ENCODE data around the gene PDILT.
"Not testable (repeated sequence)": the region's sequence is repeated elsewhere in the genome, so short reads cannot be mapped to it uniquely, and the experiment has no call there.

Gene PDILT, protein sequence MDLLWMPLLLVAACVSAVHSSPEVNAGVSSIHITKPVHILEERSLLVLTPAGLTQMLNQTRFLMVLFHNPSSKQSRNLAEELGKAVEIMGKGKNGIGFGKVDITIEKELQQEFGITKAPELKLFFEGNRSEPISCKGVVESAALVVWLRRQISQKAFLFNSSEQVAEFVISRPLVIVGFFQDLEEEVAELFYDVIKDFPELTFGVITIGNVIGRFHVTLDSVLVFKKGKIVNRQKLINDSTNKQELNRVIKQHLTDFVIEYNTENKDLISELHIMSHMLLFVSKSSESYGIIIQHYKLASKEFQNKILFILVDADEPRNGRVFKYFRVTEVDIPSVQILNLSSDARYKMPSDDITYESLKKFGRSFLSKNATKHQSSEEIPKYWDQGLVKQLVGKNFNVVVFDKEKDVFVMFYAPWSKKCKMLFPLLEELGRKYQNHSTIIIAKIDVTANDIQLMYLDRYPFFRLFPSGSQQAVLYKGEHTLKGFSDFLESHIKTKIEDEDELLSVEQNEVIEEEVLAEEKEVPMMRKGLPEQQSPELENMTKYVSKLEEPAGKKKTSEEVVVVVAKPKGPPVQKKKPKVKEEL

DNA sequence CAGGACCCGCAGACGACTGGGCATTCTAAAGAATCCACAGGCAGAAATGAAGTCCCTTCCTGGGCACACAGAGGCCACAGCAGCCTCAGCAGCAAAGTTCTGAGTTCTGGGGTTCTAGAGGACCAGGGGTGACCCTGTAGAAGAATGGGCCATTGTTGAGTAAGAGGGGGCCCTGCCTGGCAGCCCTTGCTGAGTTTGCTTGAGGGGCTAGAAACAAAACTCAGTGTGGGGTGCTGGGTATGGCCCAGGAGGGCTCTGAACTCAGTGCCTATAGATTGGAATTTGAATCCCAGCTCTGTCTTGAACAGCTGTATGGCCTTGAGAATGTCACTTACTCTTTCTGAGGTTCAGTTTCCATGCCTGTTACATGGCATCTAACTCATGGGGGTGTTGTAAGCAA is at the start of gene PDILT:
Gene PDILT, minus strand, starts transcription at position 101 of the 400 bp plus-strand sequence. CDS start 5,437 bp downstream, outside the sequence.
- no peak for DNase-seq (ENCODE audit: low spot score)

DNA sequence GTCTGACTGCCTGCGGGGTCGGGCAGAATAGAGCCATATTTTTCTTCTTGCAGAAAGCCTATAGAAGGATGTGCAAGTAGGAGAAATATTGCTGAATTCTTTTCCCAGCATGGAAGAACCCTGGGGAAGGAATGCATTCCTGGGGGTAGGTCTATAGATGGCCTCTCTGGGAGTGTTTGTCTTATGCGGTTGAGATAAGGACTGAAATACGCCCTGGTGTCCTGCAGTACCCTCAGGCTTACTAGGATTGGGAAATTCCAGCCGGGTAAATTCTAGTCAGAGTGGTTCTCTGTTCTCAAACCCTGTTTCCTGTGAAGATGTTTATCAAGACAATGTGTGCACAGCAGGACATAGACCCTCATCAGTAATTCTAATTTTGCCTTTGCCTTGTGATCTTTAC is 49.1 kb upstream of the PDILT start:
- not testable (repeated sequence) for DNase-seq (ENCODE audit: low spot score)

DNA sequence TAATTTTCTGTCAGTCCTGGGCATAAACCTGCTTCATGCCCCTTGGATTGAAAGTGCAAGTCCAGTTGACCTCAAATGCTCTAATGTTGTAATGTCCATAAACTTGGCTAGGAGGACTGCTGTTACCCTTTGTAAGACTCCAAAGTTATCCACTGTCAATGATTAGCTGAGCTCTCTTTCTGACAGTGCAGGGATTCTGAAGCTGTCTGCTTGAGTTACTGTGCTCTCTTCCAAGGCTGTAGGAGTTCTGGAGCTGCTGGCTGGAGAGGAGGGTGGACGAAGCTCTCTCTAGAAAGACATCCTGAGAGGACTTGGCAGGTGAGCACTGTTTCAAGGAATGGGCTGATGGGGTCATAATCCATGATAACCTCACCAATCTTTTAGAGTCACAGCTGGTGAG is 46.8 kb upstream of the PDILT start, which contains the start of gene ACSM2A:
Gene ACSM2A, plus strand, starts transcription at position 158 of the 400 bp plus-strand sequence. CDS start 8,594 bp downstream, outside the sequence.
- not testable (repeated sequence) for DNase-seq (ENCODE audit: low spot score)

DNA sequence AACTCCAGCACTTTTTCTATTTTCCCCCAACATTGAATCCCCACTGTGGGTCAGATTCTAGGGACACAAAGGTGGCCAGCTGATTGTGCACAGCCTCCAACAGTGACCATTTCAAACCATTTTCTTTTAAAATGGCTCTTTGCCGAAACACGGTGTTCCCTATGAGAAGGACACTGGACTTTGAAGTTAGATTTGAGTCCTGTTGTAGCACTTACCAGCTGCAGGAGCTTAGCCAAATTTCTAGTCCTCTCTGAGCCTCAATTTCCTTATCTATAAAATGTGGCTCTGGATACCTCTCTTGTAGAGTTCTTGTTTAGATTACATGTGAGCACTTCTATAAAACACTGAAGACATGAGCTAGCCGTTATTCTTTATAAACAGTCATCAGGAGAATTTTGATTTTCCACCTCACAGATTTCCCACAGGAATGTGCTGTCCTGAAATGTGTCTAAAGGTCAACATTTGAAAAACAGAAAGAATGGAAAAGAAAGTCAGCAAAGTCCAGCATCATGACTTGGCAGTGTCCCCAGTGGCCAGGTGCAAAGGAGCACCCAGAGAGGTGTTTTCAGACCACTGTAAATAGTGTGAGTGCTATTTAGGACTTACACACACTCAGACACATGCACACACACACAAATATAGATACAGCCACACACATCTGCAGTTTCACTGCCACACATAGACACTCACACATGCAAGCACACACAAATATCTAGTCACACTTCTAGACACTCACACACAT is 42.3 kb upstream of the PDILT start:
- DNase-seq (ENCODE audit: low spot score), result not testable (repeated sequence)

DNA sequence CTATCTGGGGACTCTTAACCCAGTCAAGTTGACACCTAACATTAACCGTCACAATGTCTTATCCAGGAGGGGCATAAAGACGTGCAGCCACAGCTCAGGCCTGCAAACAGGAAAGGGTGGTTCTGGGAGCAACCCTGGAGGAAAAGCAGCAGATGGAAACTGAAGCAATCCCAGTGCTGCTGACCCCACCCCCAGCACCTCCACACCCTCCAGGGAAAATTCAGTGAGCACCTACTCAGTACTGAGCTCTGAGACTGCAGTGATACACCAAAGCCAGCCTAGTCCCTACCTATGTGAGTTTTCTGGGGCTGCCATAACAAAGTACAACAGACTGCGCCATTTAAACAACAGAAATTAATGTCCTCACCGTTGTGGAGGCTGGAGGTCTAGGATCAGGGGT is 37.3 kb upstream of the PDILT start:
- DNase-seq (ENCODE audit: low spot score), result not testable (repeated sequence)

DNA sequence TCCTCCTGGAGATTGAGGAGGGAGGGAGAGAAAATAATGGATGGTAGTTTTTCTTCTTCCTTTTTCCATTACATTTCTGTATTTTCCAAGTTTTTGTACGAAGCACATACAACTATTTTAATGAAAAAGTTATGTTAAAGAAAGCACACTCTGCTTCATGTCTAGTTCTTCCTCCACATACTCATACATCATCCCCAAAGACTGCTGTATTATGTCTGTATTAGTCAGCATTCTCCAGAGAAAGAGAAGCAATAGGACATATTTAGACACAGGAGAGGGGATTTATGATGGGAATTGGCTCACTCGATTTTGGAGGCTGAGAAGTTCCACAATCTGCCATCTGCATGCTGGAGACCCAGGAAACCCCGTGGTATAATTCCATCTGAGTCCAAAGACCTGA is 36.7 kb upstream of the PDILT start:
- DNase-seq (ENCODE audit: low spot score), result no peak

DNA sequence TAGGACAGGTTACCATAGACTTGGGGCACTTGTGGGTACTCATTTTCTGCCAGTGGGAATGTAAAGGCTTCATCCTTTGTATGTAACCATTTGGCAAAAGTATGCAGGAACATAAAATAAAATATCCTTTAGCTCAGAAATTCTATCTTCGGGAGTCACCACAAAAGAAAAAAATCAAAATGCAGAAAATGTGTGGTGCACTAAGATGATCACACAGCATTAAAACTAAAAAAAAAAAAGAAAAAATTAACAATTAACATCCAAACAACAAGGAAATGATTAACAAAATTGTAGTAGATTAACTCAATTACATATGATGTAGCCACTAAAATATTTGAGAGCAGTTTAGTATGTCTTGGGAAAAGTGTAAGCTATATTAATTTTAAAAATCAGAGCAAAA is 36.2 kb upstream of the PDILT start:
- DNase-seq (ENCODE audit: low spot score), result not testable (repeated sequence)

DNA sequence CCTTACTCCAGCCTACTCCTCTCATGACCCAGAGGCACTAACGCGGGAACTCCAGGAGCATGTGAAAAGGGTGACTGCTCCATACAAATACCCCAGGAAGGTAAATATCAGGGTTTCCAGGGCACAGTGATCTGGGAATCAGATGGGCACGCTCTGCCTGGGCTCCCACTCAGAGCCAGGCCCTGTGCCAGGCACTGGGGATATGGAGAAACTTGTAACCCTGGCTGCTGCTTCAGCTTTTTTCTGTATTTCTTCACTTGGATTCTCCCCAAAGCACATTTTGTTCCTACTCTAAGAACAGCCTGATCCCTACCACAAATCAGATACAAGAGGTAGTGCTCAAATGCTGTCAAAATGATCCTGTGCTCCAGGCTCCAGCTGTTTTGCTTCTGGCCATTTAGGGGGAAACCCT is 35.3 kb upstream of the PDILT start:
- not testable (repeated sequence) for DNase-seq (ENCODE audit: low spot score)

DNA sequence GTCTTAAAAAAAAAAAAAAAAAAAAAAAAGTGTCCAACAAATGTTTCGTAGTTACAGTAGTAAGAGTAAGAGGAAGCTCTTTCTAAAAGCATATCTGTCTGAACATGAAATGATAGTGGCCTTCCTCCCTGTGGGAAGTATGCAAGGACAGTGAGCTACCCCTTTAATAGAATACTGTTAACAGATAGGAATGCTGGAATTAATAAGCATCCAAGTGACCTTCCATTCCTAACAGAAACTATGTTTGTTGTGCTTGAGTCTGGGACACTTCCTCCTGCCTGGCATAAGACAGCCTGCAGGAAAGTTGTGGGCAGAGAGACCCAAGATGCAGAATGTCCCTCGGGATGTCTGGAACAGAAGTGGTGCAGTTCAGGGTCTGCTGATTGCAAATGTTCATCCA is 34.4 kb upstream of the PDILT start:
- not testable (repeated sequence) for DNase-seq (ENCODE audit: low spot score)

DNA sequence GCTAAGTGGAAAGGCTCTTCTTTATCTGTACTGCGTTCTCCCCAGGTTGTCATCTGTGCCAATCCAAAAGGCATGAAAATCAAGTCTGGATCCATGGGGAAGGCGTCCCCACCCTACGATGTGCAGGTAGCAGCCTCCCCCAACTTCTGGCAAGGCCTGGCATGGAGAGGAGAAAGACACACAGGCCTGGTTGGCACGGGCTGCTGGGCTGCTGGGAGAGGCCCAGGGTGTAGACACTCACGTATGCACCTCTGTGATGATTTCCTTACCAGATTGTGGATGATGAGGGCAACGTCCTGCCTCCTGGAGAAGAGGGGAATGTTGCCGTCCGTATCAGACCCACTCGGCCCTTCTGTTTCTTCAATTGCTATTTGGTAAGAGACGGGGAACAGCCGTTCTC is 26.4 kb upstream of the PDILT start:
- no peak for DNase-seq (ENCODE audit: low spot score)

DNA sequence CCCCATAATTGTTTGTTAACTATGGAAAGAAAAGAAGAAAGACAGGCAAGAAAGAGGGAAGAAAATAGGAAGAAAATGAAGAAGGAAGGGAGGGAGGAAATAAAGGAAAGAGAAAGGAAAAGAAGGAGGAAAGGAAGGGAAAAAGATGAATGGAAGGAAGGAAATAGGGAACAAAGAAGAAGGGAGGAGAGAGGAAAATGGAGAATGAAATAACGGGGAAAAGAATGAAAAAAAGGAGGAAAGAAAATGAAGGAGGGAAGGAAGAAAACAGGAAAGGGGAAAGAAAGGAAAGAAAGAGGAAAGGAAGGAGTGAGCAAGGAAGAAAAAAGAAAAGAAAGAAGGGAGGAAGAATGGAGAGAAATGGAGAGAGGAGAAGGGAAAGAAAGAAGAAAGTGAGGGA is 25.9 kb upstream of the PDILT start:
- DNase-seq (ENCODE audit: low spot score), result not testable (repeated sequence)

DNA sequence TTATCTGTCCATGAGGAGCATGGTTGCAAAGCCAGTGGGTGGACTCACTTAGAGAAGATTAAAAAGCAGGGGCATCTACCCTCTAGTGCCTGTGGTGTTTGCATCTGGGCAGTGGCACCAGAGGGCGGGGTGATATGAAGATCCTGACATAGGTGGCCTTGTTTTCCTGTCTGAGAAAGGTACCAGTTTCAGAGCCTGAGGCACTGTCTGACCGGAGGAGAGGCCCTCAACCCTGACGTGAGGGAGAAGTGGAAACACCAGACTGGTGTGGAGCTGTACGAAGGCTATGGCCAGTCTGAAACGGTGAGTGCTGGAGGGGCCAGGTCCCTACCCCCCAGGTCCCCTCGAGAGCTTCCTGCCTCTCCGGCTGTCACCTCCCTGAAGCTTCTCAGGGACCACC is 25.0 kb upstream of the PDILT start:
- not testable (repeated sequence) for DNase-seq (ENCODE audit: low spot score)

DNA sequence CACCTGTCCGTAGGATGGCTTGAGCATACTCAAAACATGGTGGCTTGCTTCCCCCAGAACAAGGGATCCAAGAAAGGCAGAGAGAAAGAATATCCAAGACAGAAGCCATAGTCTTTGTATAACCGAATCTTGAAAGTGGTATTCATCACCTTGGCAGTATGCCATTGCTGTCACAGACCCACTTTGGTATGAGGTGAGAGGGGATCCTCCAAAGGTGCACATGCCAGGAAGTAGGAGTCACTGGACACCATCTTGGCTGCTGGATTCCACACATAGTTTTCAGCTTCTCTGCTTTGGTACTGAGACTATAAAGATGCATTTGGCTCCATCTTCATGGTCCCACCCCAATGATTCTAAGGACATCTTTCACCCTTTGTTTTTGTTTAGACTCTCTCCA is 22.9 kb upstream of the PDILT start:
- DNase-seq (ENCODE audit: low spot score), result not testable (repeated sequence)

DNA sequence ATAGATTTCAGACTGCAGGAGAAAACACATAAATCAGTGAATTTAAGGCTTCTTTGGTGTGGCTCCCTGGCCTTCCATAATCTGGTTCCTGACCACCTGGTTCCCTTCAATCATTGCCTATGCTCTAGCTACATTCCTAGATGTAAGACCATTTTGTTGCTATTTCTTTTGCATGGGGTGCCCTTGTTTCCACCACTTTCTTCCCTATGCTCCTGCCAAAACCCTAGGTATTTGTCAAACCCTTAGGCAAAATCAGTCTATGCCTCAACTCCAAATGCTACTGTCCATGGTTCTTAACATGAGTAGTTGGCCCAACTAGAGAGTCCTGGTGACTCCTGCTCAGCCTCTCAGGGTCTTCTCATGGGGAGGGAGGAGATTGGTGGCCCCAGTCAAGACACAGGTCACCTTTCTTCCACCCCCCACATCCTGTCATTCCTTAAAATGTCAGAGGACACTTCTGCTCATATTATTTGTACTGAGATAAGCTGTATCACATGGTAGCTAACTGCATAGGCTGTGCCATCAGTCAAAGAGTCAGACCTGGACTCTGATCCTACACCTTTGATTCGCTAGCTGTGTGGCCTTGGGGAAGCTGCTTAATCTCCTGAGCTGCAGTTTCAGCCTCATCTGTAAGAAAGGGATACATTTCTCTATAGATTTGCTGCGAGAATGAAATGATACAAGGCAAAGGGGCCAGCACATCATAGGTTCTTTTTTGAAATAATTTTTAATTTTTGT is 19.8 kb upstream of the PDILT start:
- DNase-seq (ENCODE audit: low spot score), result no peak

DNA sequence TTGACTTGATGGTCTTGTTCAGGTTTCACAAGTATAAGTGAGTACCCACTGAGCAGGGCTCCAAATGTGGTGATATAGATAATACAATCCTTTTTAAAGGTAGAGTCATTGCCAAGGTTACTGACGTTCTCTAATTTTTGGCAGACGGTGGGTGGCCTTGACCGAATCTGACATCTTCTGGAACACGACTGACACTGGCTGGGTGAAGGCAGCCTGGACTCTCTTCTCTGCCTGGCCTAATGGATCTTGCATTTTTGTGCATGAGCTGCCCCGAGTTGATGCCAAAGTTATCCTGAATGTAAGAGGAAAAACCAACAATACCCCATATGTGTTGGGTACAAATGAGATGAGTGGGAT is 19.2 kb upstream of the PDILT start:
- not testable (repeated sequence) for DNase-seq (ENCODE audit: low spot score)

DNA sequence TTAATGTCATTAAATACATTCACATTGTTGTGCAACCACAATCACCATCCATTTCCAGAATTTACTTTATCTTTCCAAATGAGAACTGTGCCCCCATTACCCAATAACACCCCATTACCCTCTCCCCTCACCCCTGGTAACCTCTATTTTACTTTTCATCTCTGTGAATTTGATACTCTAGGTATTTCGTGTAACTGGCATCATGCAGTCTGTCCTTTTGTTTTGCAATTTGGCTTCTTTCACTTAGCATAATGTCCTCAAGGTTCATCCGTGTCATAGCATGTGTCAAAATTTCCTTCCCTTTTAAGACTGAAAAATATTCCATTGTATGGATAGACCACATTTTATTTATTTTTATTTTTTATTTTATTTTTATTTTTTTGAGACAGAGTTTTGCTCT is 17.2 kb upstream of the PDILT start:
- DNase-seq (ENCODE audit: low spot score), result not testable (repeated sequence)

DNA sequence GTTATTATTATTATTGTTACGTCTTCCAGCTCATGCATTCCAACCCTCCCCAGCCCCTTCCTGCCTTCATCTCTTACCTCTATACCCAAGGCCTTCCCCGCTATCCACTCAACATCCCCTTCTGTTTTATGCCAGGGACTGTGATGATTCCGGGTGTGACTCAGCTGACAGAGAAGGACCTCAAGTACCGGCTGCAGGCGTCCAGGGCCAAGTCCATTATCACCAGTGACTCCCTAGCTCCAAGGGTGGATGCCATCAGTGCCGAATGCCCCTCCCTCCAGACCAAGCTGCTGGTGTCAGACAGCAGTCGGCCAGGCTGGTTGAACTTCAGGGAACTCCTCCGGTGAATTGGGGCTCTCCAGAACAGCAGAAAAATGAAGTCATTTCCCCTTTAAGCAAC is 14.6 kb upstream of the PDILT start:
- not testable (repeated sequence) for DNase-seq (ENCODE audit: low spot score)

DNA sequence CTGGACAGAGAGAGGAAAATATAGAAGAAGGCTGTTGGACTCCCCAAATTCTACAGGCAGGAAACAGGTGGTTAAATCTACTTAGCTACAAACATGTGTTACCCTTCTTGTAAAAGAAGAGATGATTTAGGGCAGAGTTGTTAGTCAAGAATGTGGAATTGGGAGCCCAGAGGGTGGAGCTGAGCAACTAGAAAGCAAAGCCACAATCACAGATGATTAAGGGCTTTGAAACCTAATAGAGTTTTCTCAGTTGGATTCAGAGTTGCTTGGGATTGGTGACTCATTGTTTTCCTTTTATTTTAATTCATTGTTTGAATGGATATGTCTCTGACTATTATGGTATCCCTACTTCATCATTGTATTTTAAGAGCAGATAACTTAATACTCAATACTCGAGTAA is 11.0 kb upstream of the PDILT start:
- no peak for DNase-seq (ENCODE audit: low spot score)

DNA sequence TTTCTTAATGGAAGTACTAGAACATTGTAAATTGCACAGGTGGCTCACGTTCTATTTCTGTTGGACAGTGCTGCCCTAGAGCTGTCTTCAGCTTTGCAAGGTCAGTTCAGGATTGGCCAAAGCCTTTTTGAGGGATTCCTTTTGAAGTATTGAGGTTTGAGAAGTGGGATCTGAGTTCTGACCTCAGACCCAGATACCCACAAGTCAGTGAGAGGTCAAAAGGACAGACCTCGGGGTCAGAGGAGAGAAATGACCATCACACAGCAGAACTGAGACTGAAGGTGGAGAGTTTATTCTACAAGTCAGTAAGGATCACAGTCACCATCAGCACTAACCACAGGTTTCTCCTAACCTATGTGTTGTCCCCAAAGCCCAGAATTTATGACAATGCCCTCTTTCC is 6.5 kb upstream of the PDILT start:
- no peak for DNase-seq (ENCODE audit: low spot score)

DNA sequence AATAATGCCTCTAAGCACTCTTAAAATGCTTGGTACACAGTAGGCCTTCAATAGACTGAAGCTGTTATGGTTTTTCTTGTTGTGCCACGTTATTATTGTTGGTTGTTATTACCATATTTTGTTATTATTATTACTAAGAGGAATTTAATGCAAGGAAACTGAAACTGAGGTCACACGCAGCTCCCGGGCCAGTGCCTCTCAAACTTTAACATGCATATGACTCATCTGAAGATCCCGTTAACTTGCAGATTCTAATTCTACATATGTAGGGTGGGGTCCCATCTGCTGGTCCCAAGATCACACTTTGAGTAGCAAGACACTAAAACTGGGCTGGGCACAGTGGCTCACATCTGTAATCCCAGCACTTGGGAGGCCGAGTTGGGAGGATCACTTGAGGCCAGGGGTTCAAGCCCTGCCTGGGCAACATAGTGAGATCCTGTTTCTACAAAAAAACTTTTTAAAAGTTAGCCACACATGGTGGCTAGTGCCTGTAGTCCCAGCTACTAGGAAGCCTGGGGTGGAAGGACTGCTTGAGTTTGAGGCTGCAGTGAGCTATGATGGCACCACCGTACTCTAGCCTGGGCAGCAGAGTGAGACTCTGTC is 5.7 kb upstream of the PDILT start:
- DNase-seq (ENCODE audit: low spot score), result no peak

DNA sequence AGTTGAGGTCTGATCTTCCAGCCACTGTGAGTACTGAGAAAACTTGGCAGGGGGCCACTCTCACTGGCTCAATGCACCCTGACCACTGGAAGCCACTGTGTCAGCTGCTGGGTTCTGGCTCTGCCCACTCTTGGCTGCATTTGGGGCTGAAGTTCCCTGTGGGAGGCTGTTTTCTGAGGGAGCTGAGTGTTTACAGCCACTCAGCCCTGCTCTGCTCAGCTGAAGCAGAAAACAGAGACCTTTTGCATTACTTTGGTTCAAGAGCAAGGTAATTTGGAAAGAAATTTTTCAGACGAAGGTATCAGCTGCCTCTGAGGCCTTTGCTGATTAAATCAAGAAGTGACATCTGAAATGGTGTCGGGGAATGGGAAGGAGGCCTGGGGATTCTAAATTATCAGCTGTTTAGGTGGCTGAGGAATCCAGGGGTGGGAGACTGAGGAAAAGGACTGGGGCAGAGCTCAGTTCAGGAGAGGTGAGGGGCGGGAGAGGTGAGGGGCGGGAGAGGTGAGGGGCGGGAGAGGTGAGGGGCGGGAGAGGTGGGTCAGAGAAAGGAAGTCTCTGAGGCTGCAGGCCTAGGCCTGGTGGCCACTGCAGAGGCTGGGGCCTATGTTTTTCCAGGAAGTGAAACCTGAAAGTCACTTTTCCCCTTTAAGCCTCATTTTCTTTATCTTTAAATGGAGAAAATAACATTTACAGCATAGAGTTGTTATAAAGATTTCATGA is 5.0 kb upstream of the PDILT start, which contains the start of gene ACSM5:
Gene ACSM5, plus strand, starts transcription at position 137 of the 723 bp plus-strand sequence. CDS start 1,951 bp downstream, outside the sequence.
- no peak for DNase-seq (ENCODE audit: low spot score)
